HS-27A (cell line): ENCODE data around the gene DNAJC5G.

ENCODE experiments used
- DNase-seq: peaks from one replicate; pipeline ENCODE4 v3.0.0-alpha.2; 2012; ENCODE audit warnings: low read depth, missing footprints

The DNAJC5G gene, protein sequence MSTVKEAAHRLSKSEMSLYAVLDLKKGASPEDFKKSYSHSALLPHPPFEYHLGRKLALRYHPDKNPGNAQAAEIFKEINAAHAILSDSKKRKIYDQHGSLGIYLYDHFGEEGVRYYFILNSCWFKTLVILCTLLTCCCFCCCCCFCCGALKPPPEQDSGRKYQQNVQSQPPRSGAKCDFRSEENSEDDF

DNA sequence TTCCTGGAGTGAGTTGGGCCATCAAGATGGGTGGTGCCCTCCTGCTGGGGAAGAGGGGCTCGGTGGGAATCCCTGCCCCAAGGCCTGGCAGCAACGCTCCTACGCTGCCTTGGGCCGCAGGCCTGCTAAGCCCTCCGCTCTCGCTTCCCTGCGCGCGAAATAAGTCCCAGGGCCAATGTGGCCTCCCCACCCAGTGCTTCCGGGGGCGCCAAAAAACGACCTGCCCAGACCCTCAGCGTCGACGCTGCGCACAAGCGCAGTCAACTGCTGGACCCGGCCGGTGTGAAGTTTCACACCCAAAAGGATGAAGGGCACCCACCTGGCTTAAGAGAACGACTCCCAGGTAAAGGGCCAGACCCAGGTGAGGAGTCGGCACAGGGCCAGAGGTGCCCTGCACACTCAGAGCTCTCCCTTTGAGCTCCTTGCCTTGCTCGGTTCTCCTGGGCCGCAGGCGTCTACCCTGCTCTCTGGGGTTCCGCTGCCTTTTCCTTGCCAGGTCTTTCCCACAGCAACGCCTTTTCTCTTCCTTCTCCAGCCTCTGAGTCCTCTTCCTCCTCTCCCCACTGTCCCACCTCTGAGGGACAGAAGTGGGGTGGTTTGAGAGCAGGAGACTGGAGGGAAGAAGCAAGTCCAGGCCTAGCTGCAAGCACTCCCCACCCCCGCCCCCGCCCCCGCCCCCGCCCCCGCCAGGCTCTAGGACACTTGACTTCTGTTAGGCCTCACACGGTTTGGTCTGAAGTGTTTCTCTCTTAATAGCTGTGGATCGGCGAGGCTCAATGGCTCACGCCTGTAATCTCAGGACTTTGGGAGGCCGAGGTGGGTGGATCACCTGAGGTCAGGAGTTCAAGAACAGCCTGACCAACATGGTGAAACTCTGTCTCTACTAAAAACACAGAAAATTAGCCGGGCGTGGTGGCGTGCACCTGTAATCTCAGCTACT lies at the start of gene DNAJC5G:
Gene DNAJC5G, plus strand, starts transcription at position 223 of the 940 bp plus-strand sequence. CDS start 1,296 bp downstream, outside the sequence.
- no peak for DNase-seq

DNA sequence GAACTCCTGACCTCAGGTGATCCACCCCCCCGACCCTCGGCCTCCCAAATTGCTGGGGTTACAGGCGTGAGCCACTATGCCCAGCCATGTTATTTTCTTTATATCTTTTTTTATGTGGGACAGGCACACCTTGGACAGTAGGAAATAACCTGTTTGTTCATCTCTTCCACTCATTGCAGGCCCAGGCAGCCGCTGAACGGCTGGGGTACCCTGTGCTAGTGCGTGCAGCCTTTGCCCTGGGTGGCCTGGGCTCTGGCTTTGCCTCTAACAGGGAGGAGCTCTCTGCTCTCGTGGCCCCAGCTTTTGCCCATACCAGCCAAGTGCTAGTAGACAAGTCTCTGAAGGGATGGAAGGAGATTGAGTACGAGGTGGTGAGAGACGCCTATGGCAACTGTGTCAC lies 49.7 kb upstream of the DNAJC5G start:
- DNase-seq: no peak

DNA sequence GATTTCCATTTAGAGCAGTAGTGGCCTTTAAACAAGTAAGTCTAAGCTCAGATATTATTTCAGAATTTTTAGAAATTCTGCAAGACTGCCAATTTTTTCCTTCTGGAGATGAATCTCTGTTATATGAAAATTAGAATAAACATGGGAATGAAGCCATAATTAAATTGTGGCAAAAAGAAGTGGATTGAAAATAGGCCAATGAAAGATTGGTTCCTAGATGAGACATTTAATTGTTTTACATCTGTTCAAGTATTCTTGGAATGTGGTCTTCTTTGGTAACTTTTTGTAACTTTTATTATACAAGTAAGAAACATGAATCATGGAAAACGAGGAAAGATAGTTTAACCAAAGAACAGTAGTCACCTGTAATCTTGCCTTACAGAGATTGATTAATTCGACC lies 47.7 kb upstream of the DNAJC5G start:
- DNase-seq: no peak

DNA sequence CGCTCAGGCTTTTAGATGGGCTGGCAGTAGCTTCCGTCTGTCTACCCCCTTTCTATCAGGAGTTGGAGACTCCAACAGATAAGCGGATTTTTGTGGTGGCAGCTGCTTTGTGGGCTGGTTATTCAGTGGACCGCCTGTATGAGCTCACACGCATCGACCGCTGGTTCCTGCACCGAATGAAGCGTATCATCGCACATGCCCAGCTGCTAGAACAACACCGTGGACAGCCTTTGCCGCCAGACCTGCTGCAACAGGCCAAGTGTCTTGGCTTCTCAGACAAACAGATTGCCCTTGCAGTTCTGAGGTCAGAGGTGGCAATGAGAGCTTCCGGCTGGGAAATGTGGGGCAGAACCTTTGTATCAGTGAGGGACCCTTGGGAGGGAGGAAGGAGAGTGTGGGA lies 43.3 kb upstream of the DNAJC5G start:
- DNase-seq: no peak

DNA sequence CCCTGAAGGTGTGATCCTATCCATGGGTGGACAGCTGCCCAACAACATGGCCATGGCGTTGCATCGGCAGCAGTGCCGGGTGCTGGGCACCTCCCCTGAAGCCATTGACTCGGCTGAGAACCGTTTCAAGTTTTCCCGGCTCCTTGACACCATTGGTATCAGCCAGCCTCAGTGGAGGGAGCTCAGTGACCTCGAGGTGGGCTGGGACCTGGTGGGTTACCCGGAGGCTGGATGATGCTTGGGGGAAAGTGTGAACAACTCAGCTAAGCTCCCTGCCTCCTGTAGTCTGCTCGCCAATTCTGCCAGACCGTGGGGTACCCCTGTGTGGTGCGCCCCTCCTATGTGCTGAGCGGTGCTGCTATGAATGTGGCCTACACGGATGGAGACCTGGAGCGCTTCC lies 41.9 kb upstream of the DNAJC5G start:
- DNase-seq: no peak

DNA sequence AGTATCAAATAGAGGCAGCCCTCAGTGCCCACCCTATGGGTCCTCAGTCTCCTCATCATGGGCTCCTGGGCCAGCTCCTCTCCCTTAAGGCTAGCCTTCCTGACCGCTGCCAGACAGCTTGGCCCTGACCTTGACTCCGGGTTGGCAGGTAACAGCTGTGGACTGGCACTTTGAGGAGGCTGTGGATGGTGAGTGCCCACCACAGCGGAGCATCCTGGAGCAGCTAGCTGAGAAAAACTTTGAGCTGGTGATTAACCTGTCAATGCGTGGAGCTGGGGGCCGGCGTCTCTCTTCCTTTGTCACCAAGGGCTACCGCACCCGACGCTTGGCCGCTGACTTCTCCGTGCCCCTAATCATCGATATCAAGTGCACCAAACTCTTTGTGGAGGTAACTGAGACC lies 39.1 kb upstream of the DNAJC5G start:
- no peak for DNase-seq

DNA sequence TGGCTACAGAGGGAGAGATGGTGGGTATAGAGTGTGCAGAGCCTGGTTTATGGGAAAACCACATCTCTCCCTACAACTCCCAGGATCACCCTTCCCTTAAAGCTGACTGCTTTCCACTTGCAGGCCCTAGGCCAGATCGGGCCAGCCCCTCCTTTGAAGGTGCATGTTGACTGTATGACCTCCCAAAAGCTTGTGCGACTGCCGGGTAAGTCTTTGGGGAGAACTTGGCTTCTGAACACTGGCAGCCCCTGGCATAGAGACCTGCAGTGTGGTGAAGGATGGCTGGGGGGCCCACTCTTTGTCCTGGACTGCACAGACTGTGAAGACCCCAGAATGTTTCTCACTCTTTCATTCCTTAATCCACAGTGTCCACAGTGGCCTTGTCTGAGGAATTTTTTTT lies 38.6 kb upstream of the DNAJC5G start:
- no peak for DNase-seq

DNA sequence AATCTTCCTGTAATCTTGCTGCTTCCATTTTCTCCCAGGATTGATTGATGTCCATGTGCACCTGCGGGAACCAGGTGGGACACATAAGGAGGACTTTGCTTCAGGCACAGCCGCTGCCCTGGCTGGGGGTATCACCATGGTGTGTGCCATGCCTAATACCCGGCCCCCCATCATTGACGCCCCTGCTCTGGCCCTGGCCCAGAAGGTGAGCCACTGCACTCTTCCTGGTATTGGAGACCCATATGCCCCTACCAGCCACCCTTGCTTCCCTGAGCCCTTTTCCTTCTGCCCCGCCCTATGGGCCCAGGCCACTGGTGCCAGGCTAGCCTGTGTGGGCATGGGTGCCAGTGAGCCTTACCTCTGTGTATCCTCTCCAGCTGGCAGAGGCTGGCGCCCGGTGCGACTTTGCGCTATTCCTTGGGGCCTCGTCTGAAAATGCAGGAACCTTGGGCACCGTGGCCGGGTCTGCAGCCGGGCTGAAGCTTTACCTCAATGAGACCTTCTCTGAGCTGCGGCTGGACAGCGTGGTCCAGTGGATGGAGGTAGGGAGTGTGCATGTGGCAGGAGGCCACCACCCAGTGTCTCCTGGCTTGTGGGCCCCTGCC lies 37.8 kb upstream of the DNAJC5G start:
- no peak for DNase-seq

DNA sequence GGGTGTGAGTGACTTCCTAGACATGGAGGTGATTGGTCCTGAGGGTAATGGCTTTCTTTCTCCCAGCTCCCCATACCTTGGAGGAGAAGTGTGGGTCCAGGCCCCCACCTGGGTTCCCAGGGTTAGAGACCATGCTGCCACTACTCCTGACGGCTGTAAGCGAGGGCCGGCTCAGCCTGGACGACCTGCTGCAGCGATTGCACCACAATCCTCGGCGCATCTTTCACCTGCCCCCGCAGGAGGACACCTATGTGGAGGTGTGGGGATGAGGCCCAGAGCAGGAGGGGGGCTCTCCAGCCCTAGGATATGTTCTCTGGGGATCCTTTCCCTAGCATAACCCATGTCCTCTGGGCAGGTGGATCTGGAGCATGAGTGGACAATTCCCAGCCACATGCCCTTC lies 36.3 kb upstream of the DNAJC5G start:
- DNase-seq: no peak

DNA sequence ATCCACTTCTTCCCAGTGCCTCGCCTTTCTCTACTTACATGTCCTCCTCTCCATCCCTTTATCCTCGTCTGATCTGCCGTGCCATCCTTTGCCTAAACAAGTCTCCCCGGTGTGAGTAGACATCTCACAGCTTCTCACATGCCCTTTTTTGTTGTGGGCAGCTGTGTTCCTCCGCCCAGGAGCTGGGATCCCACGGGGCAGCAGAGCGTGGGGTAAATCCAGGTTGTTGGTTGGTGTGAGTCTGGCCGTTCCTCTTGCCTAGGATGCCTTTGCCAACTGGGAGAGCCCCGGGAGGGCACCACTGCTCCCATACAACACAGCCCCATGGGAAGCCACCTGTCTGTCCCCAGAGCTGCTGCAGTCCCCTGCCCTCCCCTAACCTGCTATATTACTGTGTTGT lies 34.8 kb upstream of the DNAJC5G start:
- no peak for DNase-seq

DNA sequence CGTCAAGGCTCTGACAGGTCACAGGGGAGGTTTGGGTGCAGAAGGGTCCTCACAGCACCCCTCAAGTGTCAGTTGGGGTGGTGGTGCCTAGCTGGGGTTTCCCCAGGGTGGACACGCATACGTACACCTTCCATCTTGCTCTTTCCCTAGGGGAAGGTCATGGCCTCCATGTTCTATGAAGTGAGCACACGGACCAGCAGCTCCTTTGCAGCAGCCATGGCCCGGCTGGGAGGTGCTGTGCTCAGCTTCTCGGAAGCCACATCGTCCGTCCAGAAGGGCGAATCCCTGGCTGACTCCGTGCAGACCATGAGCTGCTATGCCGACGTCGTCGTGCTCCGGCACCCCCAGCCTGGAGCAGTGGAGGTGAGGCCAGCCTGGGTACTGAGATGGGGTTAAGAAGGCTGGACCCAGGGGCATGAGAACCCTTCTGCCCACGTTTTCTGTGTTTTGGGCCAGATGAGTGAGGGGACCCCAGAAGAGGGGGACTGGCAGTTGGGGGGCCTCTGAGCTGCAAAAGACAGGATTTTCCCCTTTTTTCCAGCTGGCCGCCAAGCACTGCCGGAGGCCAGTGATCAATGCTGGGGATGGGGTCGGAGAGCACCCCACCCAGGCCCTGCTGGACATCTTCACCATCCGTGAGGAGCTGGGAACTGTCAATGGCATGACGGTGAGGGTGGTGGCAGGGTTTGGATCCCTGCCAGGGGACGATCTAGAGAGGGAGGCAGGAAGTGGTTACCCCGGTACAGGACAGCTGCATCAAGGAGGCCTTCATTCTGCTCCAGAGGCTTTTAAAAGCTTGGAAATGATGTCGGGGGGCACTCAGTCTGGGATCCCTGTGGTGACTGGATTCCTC lies 33.2 kb upstream of the DNAJC5G start:
- DNase-seq: no peak

DNA sequence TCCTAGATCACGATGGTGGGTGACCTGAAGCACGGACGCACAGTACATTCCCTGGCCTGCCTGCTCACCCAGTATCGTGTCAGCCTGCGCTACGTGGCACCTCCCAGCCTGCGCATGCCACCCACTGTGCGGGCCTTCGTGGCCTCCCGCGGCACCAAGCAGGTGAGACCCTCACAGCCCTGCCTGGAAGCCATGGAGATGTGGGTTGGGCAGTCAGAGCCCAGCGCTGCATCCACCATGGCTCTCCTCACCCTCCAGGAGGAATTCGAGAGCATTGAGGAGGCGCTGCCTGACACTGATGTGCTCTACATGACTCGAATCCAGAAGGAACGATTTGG lies 32.6 kb upstream of the DNAJC5G start:
- no peak for DNase-seq

DNA sequence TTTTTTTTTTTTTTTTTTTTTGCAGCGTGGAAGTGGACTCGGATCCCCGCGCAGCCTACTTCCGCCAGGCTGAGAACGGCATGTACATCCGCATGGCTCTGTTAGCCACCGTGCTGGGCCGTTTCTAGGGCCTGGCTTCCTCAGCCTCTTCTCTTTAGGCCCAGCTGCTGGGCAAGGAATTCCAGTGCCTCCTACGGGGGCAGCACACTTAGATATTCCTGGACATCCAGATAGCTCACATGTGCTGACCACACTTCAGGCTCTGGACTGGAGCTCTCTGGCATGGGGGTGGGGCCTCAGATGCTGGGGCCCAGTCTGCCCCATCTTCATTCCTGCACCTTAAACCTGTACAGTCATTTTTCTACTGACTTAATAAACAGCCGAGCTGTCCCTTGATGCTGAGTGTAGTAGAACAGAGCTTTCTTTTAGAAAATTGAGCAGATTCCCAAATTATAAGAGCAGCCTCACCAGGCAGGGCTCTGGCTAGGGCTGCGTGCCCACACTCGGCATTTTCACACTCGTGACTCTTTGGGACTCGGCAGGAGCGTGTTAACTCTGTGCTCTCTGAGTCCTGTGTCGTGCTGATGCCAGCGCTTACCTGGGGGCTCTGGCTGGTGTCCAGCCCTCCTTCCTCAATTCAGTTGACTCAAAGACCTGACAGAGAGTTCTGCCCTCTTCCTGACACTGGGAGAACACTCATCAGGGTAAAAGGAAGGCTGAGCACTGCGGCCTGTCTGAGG lies 31.7 kb upstream of the DNAJC5G start:
- DNase-seq: no peak

DNA sequence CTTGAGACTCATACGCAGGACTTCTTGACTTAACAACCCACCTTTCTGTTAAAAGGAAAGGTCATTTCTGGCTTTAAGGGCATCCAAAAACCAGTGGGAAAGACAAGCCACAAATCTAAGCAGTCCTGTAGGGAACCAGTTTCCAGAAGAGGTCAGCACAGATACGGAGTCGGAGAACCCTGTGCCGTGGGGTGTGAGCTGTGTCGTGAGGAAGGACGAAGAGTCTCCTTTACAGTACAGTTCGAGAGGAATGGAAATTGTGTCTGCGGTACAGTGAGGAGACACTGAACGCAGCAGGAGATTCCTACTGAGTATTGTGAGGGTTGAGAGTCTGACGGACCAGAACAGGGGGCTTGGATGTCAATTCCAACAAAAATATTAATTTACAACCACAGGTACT lies 30.1 kb upstream of the DNAJC5G start:
- no peak for DNase-seq

DNA sequence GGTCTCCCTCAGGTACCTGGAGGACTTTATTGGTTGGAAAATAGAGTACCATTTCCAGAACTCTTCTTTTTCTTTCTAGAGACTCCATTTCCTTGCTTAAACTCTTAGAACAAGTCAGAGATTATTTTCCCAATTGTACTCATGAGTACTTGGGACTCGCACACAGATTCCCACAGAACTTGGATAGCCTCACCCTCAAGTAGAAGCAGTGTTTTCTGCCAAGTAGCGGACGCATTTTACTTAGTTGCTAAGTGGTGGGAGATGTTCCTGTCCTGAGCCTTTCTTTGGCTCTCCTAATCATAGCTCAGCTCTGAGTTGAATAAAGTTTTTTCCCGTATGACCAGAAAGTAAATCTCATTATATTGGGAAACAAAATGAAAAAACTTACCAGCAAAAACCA lies 29.6 kb upstream of the DNAJC5G start:
- no peak for DNase-seq

DNA sequence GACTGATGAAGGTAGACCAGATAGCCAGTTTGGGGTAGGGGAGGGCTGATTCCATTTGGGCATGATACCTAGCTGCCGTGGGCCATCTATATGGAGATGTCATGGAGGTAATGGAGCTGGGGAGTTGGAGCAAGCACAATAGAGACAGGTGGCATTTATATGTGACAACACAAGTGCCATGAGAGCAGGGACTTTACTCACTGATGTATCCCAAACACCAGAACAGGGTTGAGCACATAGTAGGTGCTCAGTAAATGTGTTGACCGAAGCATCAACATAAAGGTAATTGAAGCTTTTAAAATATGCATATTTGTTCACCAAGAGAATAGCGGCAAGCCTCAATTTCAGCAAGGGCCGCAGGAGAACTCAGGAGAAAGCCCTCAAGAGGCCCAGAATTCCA lies 27.3 kb upstream of the DNAJC5G start:
- DNase-seq: no peak

DNA sequence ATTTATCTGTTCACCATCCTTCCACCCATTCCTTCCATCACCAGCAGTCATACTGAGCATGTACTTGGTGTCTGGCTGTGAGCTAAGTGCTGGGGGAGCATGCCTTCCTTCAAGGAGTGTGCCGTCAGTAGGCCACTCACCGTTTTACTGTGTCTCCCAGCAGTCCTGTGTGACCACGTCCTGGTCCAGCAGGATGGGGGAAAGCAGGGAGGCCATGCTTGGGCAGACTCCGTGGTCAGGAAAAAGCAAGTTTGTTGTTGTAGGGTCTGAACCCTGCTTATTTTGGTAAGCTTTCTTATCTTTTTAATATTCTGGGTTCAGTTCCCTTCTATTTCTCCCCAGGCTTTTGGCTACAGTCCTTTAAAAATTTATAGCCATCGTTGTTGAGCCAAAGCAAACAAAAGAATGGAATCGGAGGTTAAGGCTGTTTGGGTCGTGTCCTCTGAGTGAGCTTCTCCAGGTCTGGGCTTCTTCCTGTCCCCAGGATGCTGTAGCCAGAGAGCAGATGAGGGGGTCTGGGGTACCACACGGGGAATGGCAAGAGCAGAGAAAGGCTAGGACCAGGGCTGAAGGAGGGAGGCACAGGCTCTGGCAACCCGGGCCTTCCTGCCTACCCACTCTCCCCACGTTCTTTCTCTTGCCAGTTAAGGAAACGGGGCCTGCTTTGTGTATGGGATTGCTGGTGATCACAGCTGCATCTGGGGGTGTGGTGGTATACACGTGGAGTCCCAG lies 25.9 kb upstream of the DNAJC5G start:
- DNase-seq: no peak

DNA sequence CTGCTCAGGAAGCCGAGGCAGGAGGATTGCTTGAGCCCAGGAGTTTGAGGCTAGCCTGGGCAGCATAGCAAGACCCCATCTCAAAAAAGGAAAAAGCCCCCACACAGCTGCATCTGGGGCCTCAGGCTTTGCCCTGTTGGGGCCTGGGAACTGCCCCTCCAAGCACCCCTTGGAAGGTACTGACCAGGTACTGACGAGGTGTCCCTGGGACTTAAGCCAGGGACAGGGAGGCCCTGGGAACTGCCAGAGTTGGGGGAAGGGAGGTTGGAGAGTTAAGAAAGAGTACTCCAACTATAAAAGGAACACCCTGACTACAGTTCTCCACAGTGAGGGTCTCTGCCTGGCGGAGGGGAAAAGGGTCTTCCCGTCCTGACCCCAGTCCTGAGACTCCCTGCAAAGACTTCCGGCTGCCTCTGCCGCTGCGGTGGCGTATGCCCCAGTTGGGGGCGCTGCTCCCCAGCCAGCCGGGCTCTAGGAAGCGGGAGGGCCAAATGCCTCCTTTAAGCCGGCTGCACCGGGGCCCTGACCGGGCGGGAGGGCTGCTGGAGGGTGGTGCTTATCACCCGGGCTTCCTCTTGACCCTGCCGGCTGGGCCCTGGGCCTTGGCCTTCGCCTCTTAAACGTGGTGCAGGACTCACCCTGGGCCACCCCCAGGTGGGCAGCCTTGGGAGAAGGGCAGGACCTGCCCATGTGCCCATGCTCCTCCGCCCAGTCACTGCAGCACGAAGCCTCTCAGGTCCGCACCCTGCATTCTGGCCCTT lies 25.2 kb upstream of the DNAJC5G start:
- DNase-seq: no peak

DNA sequence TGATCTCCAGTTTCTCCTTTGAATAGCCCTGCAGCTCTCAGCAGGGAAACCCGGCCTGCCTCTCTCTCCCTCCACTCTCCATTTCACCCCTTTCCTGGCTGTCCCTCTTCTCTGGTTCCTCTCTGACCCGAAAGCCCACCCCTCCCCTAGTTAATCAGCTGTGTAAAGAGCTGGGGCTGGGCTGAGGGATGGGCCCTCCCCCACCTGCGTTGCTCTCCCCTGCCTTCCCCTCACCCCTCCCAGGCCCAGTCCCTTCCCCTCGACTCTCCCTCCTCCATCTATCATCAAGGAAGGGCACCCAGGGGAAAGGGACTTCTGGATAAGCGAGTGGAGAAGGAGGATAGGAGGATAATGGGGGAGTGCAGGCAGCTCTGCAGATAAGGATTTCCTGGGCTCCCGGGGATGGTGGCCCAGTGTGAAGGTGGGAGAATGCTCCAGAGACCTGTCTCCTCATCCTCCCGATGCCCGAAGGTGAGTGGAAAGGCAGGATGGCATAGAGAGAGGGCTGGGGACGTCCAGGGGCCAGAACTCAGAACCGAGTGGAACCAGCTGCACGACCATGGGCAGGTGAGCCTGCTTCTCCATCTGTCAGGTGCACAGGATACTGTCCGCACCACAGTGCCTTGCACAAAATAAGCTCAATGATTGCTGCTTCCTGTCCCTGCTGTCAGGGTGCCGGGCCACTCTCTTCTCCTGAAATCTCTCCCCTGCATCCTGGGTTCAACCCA lies 24.4 kb upstream of the DNAJC5G start:
- no peak for DNase-seq

DNA sequence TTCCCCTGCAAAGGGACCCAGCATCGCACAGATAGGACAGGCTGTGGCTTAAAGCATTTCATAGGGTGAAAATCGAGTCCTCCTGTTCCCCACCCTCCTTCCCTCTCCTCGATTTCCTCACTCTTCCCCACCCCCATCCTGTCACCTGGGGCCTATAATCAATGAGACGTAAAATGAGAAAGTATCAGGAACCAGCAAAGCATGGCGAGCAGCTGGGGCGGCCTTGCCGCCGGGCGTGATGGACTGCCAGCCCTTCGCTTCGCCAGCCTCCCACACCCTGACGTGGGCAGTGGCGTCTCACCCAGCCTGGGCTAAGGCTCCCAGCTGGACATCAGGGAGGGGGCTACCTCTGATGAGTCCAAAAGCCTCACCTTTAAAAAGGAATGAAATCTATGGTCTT lies 23.5 kb upstream of the DNAJC5G start:
- DNase-seq: no peak
